HUDEP-2 (cell line): ENCODE data around the gene EEF1AKMT3.
"Not testable (repeated sequence)": the region's sequence is repeated elsewhere in the genome, so short reads cannot be mapped to it uniquely, and the experiment has no call there.

Experiments
- DNase-seq, 76 experiments: peaks; one replicate each; lab custom pipeline; 2025; ENCODE audit not compliant: unreplicated experiment in 76 of 76; lab: John Stamatoyannopoulos, UW

The EEF1AKMT3 gene

DNA sequence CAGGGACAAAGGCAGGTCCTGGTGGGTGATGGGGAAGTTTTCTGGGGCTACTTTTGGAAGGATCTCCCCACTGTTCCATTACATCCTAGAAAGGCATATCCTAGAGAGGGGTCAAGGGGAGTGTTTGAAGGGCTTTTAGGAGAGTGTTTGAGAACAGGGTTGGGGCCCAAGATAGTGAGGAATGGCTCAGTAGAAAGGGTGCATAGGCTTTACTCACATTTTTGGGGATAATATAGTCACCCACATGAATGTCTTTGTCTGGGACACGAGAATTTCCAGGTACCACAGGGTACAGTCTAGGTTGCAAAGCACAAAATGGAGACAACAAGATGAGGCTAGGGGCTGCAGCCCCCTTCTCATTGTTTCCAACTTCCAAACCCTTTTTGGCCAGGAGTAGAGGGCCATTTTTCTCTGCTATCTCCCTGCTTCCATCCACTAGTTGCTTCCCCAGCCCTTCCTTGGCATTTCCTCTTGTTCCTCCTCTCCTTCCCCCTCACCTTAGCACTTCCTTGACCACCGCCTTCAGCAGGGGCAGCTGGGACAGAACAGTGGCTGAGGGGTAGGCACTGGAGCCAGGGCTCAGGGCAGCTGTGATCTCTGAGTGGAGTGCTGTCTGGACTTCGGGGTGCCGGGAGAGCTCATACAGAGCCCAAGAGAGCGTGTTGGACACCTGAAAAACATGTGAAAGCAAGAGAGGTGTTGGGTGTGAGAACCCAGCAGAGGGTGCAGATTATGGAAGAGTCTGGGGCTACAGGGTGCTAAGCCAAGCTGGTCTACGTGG lies 8.3 kb upstream of the EEF1AKMT3 start:
- no peak for DNase-seq

DNA sequence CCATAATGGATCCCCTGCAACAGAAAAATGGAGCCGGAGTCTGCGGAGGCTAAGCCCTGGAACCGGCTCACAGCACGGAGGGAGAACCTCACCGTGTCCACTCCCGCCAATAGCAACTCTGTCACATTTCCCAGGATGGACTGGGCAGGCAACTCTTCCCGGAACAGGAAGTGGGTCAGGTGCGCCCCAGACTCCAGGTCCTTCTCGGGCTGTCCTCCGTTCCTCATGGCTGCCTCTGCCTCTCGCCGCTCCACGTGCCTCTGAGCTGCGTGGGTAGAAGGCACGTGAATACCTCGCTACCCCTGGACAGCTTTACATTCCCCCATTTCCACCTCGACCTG lies 7.8 kb upstream of the EEF1AKMT3 start:
- DNase-seq, result peak in 2 of 76 experiments; percentile 43 to 49

DNA sequence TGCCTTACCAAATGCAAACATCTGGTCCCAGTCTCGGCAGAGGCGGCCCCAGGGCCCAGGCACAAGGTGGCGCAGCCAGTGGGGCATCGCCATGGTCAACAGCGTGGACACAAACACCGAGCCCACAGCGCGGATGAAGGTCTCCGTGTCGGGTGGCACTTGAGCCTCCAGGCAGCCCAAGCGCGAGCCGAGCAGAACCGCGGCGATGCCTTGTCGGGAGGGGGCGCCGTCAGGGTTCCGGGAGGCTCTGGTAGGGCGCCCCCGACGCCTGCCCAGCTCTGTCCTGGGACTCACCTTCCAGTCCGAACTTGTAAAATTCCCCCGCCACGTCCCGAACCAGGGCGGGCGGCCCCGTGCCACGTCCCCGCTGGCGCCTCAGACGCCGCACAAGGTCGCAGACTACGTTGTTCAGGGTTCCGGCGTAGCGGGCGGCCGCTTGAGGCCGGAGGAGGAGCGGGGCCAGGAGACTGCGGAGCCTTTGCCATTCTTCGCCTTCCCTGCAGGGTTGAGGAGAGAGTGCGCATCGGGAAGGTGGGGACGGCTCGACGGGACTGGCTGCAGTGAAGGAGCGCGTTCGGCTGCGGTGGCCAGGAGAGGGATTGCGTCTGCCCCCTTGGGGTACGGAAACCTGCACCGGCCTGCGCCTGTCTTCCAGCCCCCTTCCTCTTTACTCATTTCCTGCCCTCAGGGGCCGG lies 7.3 kb upstream of the EEF1AKMT3 start:
- peak in 45 of 76 experiments; percentile 7 to 61 (median 32) for DNase-seq

DNA sequence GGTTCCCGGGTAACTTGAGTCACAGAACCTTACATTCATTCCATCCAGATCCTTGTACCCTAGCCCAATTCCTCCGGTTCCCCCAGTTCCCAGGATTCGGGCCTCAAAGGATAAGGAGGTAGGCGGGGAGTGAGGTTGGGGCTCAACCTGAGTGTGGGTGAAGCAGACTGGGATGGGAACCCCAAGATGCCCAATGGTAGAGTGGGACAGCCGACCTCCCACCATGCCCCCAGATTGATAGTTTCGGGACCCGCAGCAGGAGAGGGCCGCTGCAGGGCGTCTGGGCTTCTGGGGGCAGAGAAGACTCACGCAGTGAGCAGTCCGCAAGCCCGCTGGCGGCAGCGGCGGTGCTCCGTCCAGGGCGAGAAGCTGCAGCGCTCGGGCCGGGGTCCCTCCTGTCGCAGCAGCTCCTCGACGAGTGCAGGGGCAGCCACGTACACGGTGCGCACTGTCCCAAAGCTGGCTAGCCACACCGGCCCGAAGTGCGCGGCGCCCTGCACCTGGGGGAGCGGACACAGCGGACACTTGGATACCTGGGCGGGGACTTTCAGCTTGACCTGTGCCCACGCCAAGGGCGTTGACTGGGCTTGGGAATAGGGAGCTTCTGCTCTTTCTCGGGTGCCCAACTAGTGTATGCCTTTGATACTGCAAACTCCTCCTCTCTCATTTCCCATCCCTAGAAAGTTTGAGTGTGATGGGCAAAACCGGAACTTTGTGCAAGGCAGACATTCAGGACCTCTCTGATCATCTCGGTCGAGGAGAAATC lies 6.5 kb upstream of the EEF1AKMT3 start:
- DNase-seq, result peak in 1 of 76 experiments; percentile 34

DNA sequence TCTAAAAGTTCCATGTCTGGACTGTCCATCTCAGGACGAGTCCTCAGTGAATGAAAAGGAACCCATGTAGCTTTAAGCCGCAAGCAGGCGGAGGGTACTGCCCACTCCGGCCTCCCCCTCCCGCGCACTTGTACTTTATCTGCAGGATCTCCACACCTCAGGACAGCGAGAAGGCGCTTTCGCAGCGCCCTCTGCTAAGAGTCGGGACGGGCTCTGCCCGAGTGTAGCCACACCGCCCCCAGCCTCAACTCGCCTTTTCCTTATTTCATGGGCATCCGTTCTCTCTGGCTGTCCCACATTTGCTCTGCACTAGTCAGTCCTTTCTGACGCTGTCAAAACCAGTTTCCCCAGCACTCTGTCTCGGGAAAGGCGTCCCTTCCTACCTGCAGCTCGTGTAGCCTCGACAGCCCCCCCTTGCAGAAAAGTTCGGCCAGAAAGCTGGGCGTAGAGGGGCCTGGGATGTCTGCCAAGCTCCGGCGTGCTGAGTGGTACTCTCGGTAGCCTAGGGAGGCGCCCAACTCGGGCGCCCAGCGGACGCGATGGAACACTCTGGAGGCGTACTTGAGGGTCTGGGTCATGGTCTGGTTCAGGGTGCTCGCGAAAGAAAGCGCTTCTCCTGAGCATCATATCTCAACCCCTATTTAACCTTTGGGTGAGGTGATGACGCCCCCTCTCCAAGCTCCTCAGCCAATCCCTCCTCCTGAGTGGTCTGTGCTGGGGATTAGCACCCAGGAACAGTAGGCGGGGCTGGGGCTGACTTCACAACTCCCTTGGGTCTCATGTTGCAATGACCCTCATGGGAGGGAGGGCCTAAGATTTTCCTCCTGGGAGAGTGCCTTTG lies 5.7 kb upstream of the EEF1AKMT3 start, which contains the start of gene CYP27B1:
TSS of gene CYP27B1 (minus strand) at position 615 of the 841 bp plus-strand sequence. CDS start at position 578, 37 bp downstream.
- DNase-seq, result peak in 25 of 76 experiments; percentile 10 to 43 (median 29)

DNA sequence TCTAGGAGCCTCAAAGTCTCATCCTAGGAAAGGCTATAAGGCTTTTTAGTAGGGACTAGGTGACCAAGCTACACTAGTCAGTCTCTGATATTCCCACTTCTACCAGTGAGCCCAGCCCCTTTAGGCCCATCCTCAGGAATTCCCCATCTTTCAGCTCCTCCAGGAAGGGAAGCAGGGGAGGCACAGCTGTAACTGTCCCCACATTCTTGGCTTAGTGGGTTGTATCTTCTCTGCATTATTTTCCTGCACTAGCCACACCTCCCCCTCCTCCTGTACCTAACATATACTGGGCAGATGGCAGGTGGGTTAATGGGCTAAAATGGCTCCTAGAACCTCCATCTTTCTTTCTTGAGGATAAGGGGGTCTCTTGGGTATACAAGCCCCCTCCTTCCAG lies 5.1 kb upstream of the EEF1AKMT3 start:
- no peak for DNase-seq

DNA sequence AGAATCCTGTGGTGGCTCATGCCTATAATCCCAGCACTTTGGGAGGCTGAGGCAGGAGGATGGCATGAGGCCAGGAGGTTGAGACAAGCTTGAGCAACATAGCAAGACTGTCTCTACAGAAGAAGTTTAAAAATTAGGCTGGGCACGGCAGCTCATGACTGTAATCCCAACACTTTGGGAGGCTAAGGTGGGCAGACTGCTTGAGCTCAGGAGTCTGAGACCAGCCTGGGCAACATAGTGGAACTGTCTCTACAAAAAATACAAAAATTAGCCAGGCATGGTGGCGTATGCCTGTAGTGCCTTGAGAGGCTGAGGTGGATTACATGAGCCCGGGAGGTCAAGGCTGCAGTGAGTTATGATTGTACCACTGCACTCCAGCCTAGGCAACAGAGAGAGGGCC lies 4.5 kb upstream of the EEF1AKMT3 start:
- DNase-seq, result no peak

DNA sequence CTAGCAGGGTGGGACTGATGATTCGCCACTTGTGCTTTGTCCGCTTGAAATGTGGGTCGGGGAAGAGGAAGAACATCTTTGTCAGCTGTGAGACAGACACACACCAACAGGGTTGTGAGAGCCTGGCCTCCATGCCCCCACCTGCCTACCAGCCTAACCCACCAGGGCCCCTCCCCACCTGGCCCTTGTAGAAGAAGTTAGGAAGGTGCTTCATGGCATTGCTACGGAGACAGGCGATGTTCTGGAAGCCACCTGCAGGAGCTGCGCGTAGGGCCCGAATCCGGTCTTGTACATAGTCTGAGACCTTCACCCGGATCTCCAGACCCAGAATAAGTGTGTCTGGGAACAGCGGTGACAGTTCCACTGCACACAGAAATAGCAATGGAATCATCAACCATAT lies 2.8 kb upstream of the EEF1AKMT3 start:
- DNase-seq, result no peak

DNA sequence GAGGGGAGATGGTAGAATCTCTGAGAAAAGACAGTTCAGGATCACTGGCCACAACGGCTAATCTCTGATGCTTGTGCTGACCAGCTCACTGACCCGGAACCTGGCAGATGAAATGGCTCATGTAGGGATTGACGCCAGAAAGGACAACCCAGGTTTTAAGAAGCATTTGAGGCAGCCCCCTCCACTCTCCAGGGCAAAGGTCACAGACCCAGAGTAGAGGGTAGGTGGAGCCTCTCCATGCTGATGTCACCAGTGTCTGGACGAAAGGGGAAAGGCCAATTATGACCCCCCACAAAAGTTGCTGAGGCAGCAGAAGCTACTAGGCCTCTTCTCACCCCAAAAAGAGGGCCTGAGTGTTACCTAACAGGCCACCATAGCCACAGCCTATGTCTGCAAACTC lies 1.7 kb upstream of the EEF1AKMT3 start:
- no peak for DNase-seq

DNA sequence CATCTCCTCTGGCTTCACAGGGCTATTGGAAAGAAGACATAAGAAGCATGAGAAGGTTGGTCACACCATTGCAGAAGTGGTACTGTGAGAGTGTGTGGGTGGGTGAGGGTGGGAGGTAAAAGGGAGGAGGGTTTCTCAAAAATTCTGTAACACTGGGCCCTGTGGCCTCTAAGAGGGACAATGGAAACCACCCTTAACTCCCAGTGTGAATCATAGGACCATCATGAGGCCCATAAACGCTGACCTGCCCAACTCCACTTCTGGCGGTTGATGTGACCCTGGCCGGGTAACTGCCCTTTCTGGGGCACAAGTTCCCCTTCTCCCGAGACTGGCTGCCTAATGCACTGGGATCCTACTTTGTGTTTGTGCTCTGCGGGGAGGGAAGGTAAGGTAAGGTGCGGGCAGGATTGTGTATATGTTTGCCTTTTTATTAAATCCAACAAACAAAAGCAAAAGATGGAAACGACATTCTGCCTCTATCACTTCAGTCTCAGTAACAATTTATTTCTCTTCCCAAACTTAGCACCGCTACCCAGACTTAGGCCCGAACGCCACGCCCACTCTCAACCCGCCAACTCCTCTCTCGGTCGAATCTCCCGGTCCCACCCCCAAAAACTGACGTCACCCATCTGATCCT lies 1.1 kb upstream of the EEF1AKMT3 start:
- DNase-seq, result peak in 64 of 76 experiments; percentile 44 to 93 (median 86)

DNA sequence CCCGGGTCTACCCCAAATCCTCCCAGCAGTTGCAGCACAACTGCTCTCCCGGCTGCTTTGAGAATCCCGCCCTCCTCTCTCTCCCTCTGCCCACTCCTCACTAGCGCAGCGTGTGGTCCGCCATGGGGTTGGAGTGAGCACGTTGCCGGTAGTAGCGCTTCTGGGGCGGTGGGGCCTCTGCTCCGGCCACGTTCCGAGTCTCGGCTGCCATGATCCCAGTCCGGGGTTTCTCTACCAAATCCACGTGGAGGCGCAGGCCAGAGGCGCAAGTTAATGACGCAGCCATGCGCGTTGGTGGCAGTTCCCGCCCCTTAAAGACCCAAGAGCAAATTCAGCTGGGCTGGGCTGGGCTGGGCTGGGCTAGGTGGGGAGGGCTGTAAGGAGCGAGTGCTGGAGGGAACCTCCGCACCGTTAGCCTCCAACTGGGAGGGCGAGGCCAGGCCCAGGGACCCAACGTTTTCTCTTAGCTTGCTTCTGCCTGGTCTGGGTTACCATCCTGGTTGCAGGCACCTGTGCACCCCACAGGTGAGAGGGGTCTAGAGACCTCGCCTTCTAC lies 463 bp upstream of the EEF1AKMT3 start, which contains the start of gene METTL1:
TSS of gene METTL1 (minus strand) at position 233 of the 556 bp plus-strand sequence. CDS start at position 211, 22 bp downstream.
- DNase-seq, result peak; percentile 54 to 98 (median 92)

DNA sequence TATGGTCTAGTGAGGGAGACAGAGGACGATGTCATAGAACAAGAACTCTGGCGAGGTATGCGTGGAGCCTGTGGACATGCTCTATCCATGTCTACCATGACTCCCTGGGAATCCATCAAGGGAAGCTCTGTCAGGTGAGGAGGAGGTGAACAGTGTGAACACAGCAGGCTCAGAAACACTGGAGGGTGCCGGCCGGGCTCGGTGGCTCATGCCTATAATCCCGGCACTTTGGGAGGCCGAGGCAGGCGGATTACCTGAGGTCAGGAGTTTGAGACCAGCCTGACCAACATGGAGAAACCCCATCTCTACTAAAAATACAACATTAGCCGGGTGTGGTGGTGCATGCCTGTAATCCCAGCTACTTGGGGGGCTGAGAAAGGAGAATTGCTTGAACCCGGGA lies 2.2 kb downstream of the EEF1AKMT3 start:
- DNase-seq, result not testable (repeated sequence)

DNA sequence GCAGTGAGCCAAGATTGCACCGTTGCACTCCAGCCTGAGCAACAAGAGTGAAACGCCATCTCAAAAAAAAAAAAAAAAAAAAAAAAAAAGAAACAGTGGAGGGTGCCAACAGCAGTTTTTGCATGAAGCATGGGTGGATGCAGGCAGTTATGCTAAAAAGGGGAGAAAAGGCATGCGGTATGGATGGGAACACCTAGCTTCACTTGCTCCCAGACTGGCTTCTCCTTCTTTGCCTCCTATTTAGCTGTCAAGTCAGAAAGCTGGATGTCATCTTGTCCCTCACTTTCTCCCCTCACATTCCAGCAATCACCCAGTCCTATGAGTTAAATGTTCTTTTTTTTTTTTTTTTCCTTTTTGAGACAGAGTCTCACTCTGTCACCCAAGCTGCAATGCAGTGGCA lies 2.6 kb downstream of the EEF1AKMT3 start:
- DNase-seq, result no peak

DNA sequence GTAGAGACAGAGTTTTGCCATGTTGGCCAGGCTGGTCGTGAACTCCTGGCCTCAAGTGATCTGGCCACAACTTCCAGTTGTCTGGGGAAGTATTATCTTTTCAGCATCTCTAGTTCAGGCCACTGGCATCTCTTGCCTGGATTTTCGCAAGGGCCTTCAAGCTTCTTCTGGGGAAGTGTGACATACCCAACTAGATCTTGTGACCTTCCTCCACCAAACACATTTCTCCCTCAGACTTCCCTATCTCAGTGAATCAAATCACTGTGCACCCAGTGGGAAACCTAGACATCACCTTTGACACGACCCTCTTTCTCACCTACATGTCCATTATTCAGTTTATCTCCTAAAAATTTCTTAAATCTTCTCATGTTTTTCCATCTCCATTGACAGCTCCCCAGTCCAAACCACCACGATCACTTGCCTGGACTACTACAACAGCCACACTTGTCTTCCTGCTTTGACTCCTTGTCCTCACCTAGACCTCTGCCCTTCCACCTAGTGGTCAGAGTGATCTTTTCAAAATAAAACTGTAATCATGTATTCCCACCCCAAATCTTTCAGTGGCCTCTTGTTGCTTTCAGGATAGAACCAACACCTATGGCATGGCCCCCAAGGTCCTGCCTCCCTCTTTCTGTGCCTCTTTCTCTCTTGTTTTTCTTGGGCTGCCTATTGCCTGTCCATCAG lies 3.3 kb downstream of the EEF1AKMT3 start:
- DNase-seq, result peak in 5 of 76 experiments; percentile 12 to 27 (median 15)

DNA sequence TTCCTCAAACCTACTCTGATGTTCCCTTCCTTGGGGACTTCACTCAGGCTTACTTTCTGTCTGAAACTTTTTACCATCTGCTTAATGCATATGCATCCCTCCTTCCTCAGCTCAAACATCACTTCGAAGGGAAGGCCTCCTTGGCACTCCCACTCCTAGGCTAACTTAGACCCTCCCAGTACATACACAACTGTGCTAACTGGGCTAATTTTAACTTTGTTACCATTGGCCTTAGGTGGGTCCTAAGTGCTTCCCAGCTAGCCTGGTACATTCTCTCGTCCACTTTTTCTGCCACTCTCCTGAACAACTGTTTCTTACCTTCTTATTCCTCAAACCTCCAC lies 3.8 kb downstream of the EEF1AKMT3 start:
- no peak for DNase-seq

DNA sequence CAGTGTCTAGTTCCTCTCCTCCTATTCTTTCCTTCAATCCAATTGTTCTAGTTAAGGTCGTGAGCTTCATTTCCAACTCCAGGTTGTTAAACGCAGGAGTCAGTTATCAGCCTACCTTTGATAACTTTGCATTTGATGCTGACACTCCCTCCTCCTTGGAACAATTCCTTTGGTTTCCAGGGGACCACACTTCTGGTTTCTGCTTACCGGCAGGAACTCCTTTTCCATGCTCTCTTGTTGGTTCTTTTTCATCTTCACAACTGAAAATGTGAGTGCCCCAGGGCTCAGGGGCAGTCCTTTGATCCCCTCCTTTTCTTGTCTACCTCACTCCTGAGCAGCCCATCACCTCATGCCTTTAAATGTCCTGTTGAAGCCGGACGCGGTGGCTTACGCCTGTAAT lies 5.0 kb downstream of the EEF1AKMT3 start:
- no peak for DNase-seq

DNA sequence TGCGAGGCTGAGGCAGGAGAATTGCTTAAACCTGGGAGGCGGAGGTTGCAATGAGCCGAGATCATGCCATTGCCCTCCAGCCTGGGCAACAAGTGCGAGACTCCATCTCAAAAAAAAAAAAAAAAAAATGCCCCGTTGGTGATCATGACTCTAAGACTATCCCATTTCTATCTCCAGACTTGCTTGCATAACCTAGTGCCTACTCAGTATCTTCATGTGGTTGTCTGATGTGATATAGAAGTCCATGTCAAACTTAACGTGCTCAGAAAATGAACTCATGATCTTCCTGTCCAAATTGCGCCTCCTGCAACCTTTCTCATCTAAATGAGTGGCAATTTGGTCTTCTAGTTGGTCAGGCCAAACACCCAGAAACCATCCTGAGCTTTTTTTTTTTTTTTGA lies 5.5 kb downstream of the EEF1AKMT3 start:
- no peak for DNase-seq

DNA sequence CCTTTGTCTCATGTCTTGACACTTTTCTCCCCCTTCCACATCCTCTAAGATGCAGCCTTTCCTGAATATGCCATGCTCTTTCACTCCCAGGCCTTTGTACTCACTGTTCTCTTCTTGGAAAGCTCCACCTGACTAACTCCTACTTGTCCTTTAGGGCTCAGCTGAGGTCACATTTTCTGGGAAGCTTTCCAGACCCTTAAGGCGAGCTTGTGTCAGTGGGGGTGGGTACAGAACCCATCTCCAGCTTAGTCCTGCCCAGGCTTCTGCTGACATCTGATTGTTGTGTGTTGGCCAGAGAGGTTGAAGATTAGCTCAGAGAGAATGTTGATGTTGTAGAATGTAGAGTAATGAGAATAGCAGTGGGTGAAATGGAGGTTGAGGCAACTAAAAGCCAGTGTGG lies 7.3 kb downstream of the EEF1AKMT3 start:
- DNase-seq, result peak in 18 of 76 experiments; percentile 4 to 42 (median 19)

DNA sequence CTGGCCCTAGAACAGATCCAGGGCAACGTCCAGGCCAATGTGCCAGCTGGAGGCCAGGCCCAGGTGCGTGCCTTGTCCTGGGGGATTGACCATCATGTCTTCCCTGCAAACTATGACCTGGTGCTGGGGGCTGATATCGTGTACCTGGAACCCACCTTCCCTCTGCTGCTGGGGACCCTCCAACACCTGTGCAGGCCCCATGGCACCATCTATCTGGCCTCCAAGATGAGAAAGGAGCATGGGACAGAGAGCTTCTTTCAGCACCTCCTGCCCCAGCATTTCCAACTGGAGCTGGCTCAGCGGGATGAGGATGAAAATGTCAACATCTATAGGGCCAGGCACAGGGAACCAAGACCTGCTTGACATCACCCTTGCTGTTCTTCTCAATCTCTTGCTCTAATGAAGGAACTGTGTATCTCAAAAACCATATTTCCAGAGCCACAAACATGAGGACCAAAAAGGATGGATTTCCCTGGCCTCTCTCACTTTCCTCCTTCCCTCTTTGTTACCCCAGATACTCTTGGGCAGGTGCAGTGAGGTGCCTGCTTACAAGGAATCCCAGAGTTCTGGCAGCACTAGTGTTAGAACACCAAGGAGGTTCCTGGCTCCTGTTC lies 8.0 kb downstream of the EEF1AKMT3 start:
- DNase-seq, result no peak
